HG03060 (cell line): Measurements from ENCODE around the gene LMTK2.

ENCODE experiments used
- ATAC-seq: cut with Tn5 transposase; IDR thresholded peaks from one replicate; pipeline ENCODE4 v1.9.1; 2021; ENCODE audit warnings: low read depth, moderate number of reproducible peaks; ENCODE audit not compliant: unreplicated experiment

LMTK2 gene

DNA sequence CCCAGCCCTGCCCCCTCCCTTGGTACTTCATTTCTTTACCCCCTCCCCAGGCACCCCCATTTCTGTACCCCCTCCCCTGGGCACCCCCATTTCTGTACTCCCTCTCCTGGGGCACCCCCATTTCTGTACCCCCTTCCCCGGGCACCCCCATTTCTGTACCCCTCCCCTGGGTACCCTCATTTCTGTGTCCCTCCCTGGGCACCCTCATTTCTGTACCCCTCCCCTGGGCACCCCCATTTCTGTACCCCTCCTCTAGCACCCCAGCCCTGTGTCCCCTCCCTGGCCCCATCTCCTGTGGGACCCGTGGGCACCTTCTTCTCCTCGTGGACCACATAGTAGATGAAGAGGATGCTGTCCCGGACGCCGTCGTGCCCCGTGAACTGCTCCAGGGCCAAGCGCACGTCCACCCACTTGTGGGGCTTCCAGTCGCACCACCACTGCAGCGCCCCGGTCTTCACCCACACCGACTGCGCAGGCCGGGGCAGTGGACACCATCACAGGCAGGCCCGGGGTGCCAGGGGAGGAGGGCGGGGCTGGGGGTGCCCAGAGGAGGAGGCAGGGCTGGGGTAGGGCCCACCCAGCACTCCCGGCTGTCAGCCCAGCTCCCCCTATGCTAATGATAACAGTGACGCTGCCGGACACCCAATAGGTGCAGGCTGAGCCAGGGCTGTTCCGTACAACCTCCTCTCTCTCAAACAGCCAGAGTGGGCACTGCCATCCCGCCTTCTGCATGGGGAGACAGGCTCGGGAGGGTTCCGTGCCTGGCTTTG, 125.0 kb downstream of the LMTK2 start:
- ATAC-seq = no peak

DNA sequence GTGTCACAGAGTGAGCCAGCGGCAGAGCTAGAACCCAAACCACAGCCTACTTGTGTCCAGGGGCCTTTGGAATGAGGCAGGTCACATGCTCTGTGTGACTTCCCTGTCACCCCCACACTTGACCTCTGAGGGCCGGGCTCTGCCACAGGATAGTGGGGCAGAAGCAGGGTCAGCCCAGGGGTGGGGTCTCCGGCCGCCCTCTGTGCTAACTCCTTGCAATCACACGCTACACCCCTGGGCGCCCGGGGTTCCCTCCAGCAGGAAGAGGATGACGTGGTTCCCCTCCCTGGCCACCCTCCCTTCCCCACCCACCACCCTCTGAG, 125.6 kb downstream of the LMTK2 start:
- ATAC-seq = no peak

DNA sequence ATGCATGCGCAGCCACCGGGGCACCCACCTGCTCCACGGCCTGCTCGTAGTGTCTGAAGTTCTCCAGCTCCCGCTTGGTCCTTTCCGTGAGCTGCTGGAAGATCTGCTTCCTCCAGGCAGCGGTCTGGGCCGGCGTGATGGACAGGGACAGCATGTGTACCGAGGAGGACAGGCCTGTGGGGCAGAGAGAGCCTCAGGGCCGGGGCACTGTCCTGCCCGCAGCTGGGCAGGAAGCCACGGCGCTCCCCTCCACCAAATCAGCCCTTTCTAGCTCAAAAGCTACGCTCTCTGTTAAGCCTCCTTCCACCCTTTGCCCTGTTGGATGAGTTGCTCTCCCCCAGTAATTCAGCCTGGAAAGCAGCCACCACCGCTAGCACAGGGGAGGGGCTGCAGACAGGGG, 126.1 kb downstream of the LMTK2 start:
- ATAC-seq = no peak

DNA sequence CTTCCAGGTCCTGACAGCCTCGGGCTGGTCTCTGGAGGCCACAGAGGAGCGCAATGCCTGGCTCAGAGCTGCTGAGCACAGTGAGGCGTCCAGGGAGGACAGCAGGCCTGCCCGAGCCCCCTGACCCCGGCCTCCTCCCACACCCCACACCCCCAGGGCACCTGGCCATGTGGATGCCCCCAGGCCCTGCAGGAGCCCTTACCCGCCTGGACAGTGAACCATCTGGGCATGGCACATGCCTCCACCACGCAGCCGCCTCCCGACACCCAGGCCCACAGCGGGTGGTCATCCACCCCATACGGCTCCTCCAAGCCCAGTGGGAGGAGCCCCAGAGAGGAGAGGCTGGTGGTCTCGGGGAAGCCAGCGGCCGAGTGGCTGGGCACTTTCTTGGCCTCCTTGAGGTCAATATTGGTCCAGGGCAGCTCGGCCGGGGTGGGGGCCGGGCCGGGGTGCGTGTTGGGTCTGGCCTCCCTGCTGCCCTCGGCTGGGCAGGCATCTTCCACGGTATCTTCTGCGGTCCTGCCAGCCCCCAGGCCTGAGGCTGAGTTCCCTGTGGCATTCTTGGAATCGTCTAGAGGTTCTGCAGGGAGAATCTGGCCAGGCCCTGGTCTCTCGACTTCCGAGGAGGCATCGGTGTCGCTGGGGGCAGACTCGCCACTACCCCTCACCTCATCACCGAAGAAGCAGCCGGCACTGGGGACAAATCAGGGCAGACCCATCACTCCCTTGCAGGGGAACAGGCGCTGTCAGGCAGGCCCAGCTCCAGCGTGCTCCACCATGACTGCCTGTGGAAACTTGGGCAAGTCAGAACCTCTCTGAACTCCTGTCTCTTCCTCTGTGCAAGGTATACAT, 126.8 kb downstream of the LMTK2 start:
- ATAC-seq = no peak

DNA sequence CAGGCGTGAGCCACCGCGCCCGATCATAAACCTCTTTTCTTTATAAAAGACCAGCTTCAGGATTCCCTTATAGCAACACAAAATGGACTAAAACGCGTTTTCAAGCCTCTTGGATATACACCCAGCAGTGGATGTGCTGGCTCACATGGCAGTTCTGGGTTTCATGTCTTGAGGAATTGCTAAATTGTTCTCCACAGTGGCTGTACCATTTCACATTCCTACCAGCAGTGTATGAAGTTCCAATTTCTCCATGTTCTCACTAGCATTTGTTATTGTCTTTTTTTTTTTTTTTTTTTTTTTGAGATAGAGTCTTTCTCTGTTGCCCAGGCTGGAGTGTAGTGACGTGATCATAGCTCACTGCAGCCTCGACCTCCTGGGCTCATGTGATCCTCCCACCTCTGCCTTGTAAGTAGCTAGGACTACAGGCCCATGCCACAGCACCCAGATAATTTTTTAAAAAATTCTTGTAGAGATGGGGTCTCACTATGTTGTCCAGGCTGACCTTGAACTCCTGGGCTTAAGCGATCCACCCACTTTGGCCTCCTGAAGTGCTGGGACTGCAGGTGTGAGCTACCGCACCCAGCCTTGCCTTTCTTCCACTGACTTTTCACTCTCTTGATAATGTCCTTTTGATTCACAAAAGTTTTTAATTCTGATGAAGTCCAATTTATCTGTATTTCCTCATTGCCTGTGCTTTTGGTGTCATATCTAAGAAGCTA, 127.9 kb downstream of the LMTK2 start:
- no peak for ATAC-seq

DNA sequence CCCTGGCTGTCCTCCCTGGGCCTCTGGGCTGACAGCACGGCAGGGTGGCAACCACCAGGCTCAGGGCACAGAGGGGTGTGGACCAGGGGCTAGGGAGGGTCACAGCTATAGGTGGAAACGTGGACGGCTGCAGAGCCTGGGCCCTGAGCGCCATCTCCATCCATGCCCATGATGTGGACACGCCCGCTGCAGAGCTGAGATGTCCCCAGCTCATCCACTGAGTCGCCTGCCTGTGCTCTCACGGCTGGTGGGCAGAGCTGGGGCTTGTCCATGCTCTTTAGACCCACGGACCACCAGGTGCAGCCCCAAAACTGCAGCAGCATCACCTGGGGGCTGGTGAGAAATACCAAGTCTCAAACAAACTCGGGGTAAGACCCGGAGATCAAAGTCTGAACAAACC, 129.2 kb downstream of the LMTK2 start:
- no peak for ATAC-seq

DNA sequence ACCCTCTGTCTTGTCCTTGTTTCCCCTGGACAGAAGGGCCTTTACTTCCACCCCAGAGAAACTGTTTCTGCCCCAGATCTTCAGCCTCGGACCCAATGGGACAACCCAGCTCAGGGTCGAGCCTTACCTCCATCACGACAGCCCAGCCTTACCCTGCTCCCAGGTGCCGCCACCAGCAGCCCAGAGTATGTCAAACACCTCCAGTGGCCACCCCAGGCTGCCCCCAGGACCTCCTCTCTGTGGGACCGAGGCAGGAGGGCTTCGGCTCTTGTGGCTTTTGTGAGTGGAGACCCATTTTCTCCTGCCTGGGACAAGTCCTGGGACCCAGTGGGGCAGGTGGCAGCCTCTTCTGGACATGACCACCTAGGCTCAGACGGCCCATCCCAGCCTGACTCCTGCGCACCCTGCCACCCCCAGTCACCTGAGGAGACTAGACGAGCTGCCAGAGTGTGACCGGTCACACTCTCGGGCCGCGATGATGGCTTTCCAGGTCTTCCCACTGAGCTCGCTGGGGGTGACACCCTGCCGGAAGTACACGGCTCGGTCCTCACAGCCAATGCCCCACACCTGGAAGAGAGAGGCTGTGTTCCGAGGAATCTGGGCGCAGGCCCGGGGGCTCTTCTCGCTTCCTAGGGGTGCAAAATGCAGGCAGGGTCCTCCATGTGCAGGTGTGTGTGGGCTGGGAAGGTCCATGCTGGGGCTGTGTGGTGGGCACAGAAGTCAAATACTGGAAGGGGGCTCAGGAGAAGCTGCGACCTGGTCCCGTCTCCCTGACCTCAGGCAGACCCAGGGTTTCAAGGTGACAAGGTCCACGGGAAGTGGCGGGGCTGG, 129.9 kb downstream of the LMTK2 start:
- ATAC-seq = no peak

DNA sequence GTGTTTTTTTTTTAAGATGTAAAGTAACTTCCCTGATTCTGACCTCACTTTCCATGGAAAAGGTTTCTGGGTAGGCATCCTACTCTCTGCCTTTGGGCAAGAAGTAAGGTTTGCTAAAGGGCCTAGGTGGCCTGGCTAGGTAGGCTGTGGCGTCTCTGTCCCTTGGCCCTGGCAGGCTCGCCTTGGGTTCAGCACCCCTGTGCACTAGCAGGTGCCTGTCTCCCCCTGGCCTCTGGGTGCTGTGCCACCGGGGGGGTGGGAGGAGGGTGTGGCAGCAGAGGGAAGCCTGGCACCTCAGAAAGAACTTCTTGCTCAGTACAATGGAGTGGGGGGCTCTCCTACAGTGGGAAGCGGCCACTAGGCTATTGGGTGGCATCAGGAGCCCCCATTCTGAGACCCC, 131.4 kb downstream of the LMTK2 start:
- ATAC-seq = no peak

DNA sequence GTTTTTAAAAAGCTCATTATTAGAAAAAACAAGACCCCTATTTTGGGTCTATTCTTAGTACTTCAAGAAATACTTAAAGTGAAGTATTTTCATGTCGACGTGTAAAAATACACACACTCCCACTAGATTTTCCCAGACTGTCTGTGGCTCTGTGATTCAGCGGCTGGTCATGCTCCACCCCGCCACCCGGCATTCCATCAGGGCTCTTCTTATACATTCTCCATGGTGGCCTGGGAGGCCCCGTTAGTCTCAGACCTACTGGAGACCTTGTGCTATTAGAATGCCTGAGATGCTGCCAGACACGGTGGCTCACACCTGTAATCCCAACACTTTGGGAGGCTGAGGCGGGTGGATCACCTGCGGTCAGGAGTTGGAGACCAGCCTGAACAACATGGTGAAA, 132.3 kb downstream of the LMTK2 start:
- no peak for ATAC-seq

DNA sequence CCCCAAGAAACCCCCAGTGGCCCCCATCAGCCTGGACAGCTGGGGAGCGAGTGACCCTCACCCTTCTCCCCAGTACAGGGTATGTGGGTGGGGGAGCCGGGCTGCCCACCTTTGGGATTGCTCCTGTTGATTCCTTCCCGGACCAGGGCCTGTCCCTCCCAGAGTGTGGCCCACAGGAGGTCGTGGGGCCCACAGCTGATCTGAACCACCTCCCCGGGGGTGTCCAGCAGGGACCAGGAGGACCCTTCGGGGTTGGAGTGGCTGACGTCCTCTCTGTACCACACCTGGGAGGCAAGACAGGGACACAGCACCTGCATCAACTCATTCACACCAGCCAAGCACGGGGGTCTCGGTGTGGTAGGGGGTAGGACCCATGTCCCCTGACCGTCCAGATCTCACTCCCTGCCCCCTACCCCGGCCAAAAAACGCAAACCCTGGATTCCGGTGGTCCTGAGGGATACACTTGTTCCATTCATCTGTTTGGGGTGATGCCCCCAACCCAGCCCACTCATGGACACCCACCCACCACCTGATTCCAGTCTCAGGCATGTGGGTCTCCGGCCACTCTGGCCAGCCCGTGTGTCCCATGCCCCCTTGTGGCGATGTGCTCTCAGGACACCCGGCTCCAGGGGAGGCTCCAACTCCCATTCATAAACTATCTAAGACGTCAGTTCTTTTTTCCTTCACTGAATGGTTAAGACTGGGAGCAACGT, 134.5 kb downstream of the LMTK2 start:
- ATAC-seq = no peak

DNA sequence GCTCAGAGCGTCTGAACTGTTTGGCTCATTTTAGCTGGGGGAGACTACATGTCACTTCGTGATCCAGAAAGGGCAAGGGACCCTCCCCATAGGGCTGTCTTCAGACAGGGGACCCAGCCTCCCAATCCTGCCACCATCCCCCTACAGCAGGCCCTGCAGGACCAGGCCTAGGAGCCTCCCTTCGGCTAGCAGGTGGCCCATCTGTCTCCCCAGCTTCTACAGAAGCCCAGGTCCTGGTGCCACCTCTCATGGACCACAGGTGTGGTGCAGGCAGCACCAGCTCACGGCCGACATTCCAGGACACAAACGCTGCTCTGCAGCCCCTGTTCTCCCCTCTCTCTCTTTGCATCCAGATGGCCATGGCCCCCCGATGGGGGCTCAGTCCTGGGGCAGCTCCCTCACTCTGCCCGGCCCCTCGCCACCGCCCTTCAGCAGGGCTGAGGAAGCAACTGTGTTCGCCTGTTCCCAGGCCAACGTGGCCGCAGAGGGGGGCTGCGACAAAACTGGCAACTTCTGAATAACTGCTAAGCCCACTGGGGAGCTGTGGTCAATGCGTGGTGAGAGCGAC, 135.1 kb downstream of the LMTK2 start:
- no peak for ATAC-seq

DNA sequence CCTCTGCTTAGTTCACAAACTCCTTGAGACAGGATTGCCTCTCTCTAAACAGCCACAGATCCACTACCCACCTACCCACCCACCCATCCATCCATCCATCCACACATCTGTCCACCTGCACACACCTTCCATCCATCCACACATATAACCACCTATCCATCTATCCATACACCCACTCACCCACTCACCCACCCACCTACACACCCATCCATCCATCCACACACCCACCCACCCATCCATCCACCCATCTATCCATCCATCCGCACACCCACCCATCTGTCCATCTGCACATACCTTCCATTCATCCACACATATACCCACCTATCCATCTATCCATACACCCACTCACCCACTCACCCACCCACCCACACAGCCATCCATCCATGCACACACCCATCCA, 135.7 kb downstream of the LMTK2 start:
- no peak for ATAC-seq

DNA sequence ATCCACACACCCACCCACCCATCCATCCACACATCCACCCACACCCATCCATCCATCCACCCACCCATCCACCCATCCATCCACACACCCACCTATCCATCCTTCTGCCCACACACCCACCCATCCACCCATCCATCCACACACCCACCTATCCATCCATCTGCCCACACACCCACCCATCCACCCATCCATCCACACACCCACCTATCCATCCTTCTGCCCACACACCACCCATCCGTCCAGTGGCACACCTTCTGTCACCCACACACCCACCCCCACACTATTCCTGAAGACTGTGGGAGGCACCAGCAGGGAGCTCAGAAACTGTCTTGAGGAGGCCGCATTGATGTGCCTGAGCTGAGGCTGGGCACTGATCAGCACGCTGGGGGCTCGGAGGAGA, 136.3 kb downstream of the LMTK2 start:
- ATAC-seq = no peak

DNA sequence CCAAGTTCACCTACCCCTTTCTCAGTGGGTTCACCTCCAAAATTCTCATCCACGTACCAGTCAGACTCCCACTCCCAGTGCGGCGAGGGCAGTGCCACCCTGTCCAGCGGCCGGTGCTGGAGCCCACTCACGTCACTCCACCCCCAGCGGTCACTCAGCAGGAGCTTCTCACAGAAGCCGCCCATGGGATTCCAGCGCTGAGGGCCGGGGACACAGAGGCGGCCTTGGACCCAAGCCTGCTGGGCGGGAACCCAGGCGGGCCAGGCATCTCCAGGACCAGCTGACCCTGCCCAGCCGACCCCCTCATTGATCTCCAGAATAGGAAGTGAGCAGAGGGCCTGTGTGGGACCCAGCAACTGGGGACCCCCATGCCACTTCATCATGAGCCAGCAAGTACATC, 138.2 kb downstream of the LMTK2 start:
- no peak for ATAC-seq

DNA sequence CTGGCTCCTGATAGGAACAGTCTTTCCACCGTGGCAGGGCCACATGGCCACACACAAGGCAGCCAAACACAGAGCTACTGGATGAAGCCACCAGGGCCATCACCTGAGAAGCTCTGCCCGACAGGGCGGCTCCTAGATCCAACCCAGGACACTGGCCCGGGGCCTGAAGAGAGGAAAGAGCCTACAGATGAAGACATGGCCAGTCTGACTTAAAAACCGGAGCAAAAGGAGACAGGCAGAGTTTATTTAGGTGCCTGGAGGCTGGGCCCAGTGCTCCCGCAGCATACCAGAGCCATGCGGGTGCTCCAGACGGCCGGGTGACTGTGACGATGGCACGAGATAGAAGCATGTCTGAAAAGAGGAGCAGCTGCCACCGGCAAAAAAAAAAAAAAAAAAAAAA, 141.5 kb downstream of the LMTK2 start:
- no peak for ATAC-seq

DNA sequence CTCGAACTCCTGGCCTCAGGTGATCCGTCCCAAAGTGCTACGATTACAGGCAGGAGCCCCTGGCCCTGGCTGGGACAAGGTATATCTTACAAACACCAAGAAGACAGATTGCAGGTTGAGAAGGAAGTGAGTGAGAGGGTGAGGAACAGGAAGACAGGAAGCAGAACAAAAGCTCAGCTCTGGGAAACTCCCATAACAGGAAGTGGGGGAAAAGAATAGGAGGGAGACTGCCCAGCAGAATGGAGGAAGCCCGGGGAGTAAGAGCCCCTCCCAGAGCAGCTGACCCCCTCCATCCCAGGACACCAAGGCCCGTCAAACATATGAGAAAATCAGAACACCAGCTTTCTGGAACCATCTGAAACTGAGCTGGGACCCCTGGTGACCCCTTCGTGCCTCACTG, 142.4 kb downstream of the LMTK2 start:
- no peak for ATAC-seq

DNA sequence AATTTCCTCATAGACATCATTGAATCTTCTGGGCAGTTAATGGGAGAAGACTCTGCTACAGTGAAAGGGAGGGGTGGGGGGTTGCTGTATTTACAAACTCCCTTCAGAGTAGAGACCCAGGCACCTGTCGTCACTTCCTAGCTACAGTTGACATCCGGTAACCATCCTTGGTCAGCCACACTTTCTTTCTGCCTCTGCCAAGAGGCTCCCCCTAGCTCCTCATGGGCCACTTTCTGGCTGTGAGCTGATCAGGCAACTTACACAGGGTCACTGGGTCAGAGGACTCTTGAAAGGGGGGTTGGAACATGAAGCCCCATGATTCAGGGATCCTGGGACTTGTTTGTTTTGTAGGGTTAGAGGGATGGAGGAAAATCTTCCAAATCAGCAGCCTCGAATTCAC, 144.1 kb downstream of the LMTK2 start:
- no peak for ATAC-seq

DNA sequence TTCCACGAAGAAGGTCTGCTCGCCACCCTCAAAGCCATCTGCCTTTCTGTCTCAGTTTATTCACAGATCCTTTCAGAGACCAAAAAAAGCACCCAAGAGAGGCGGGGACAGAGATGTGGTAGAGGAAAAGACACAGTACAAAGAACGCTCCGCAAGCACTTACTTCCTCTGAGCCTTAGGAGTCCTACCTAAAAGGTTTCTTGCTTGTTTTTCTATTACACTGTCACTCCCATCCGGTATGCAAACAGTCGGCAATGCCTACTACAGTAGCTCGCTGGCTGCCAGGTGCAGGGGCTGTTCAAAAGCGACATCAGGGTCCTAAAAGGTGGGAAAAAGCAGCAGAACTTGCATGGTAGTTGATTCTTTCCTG, 144.6 kb downstream of the LMTK2 start:
- ATAC-seq = no peak

DNA sequence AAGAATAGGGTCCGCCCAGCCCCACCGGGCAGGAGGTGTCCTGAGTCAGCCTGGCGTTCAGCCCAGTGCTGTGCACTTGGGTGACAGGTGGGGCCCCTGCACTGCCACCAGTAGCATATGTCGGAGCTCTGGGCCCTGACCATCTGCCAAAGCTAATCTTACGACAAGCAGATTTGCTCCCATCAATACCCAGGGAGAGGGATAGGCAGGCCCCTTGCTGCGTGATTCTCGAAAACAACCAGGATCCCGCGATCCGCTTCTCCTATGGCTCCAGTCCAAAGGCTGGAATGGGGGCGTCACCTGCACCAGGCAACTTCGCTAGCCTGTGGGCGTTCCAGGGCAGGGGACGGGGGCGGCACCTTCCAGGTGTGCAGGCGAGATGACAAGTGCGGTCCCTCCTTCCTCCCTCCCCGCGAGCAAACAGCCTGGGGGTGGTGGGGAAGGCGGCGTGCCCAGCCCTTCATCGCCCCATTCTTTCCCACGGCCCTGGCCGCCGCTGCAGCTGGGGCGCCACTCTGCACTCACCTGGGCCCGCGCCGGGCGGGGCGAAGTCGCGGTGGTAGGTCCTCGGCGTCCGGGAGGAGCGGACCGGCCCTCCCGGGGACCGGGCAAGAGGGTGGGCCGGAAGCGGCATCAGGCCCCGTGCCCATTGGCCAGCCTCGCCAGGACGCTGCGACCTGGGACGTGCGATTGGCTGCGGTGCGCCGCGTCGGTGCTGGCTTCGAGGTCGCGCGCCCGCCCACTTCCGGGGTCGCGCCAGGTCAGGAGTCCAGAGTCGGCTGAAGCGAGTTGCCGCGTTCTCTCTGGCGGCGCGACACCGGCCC, 145.2 kb downstream of the LMTK2 start, which contains the start of gene TECPR1:
TSS of gene TECPR1 (minus strand) at position 632 of the 824 bp plus-strand sequence. CDS start 6,086 bp downstream, outside the sequence.
- ATAC-seq = peak; percentile 93
